Measurements from ENCODE around the gene ATL2.

DNA sequence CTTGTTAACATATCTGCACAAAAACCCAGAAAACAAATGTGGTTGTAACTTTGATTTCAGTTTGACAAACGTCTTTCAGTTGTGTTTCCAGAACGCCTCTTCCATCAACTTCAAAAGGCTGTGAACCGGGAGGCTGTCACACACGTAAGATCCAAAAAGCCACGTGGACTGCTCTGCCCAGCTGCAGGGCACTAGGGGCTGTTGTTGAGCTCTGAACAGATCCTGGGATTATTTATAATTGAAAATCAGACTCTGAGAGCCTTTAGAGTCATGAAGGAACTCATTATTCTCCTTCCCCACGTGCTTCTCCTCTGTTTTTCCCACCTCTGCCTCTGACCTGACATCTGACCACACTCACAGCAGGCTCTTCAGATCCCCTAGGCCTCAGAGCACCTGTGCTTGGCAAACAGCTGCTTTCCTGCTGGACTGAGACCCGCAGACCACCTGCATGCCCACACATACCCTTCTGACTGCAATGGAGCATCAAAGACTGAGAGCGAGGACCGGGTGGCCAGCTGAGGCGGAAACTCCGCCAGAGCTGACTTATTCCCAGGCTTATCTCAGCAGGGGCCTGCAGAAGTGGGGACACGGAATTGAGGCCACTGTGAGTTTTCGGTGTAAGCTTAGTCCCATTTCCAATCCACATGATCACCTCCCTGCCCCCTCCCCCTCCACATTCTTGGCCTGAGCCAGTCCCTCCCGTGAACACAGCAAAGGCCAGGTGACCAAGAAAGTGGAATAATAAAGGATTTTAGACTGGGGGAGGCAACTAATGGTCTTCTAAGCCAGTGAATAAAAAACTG, 114.8 kb downstream of the ATL2 start:
- TF ChIP-seq, protein P1, sequence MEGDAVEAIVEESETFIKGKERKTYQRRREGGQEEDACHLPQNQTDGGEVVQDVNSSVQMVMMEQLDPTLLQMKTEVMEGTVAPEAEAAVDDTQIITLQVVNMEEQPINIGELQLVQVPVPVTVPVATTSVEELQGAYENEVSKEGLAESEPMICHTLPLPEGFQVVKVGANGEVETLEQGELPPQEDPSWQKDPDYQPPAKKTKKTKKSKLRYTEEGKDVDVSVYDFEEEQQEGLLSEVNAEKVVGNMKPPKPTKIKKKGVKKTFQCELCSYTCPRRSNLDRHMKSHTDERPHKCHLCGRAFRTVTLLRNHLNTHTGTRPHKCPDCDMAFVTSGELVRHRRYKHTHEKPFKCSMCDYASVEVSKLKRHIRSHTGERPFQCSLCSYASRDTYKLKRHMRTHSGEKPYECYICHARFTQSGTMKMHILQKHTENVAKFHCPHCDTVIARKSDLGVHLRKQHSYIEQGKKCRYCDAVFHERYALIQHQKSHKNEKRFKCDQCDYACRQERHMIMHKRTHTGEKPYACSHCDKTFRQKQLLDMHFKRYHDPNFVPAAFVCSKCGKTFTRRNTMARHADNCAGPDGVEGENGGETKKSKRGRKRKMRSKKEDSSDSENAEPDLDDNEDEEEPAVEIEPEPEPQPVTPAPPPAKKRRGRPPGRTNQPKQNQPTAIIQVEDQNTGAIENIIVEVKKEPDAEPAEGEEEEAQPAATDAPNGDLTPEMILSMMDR (conservative IDR thresholded peaks at IDR 0.05 in 1 of 2, IDR thresholded peaks at IDR 0.05 in 1 of 2; ENCODE audit: low read depth in 1 of 2, low read length in 2 of 2) = no peak
- TF ChIP-seq EZH2 (IDR thresholded peaks at IDR 0.05; ENCODE audit: low read length, missing control alignments) = no peak

All from fibroblast of lung (primary cell).